HCT116 (cell line): Measurements from ENCODE around the gene ZNF524. TPM values are rescaled to one million over a fixed set of nuclear protein-coding genes. Genes with fewer than 3 reads are reported as not detected.

Experiments used
- ATAC-seq: fragments of 200-7000 bp; cut with Tn5 transposase; 2 replicates; pipeline ENCODE4 v1.9.1; 2020; ENCODE audit warnings: mild to moderate bottlenecking, moderate library complexity
- BruUV-seq: library from RNA; stranded (reverse); fragments of 400-500 nt; replicated peaks from 2 replicates; lab custom pipeline; 2021; lab: Mats Ljungman, UMichigan
- CTCF ChIA-PET: fragments of 300-600 bp; sonication (Branson Sonifier 250); formaldehyde crosslinking; loops from one replicate; lab custom pipeline; 2021; ENCODE audit warnings: antibody characterized with exemption; lab: Charles Lee
- POLR2A ChIA-PET: fragments of 300-600, 350-600 bp; sonication (Branson Sonifier 250); formaldehyde crosslinking; loops from one replicate; lab custom pipeline; 2021; ENCODE audit warnings: antibody characterized with exemption; lab: Charles Lee
- RAD21 ChIA-PET, 2 experiments: fragments of 300-600 bp; sonication (Branson Sonifier 250); formaldehyde crosslinking; loops; one replicate each; lab custom pipeline; 2023; ENCODE audit warnings: low total read pairs in 2 of 2; ENCODE audit not compliant: uncharacterized antibody in 2 of 2, unreplicated experiment in 2 of 2, low non-redundant PET in 1 of 2; lab: Charles Lee
- DNase-seq: peaks from one replicate; pipeline ENCODE4 v3.0.0-alpha.2; 2010; ENCODE audit warnings: low read depth, low spot score
- H2AFZ ChIP-seq: fragments of 200-600 bp; shearing (Covaris generic), sonication (generic); 2 replicates; pipeline ENCODE4 v1.6.1; 2017; ENCODE audit warnings: low read depth, mixed run types, mixed read lengths, antibody characterized with exemption, low read length; ENCODE audit not compliant: poor library complexity, severe bottlenecking
- H3K27ac ChIP-seq: 2 replicates; pipeline ENCODE4 v1.5.1; 2012; ENCODE audit warnings: low read depth, low read length
- H3K27me3 ChIP-seq: fragments of 200-600 bp; sonication (generic); 2 replicates; pipeline ENCODE4 v1.6.1; 2016; ENCODE audit warnings: mixed run types, low read length, mixed read lengths; ENCODE audit not compliant: insufficient read depth
- H3K36me3 ChIP-seq, 2 experiments: fragments of 200-500 bp in 1 of 2; fragments of 200-600 bp in 1 of 2; sonication (Bioruptor generic) in 1 of 2; sonication (generic) in 1 of 2; 2 replicates each; pipeline versions ENCODE4 v1.5.1 to v1.6.1; 2014 to 2016; ENCODE audit warnings: low read length in 2 of 2, inconsistent platforms in 1 of 2, mixed read lengths in 1 of 2, mixed run types in 1 of 2; ENCODE audit not compliant: insufficient read depth in 2 of 2, control insufficient read depth in 1 of 2
- H3K4me1 ChIP-seq, 2 experiments: fragments of 200-600 bp in 1 of 2; sonication (generic) in 1 of 2; 2 replicates each; pipeline versions ENCODE4 v1.5.1 to v1.6.1; 2012 to 2017; ENCODE audit warnings: low read length in 2 of 2, inconsistent platforms in 1 of 2, mild to moderate bottlenecking in 1 of 2, mixed read lengths in 1 of 2, mixed run types in 1 of 2, moderate library complexity in 1 of 2; ENCODE audit not compliant: insufficient read depth in 2 of 2, control insufficient read depth in 1 of 2
- H3K4me2 ChIP-seq: fragments of 200-600 bp; sonication (generic); 2 replicates; pipeline ENCODE4 v1.6.1; 2017; ENCODE audit warnings: mixed run types, low read length, mixed read lengths
- H3K4me3 ChIP-seq, 2 experiments: fragments of 200-600 bp in 1 of 2; sonication (generic) in 1 of 2; replicated peaks in 1 of 2; 2 replicates each; pipeline ENCODE4 v1.5.1; 2011 to 2016; ENCODE audit warnings: low read length in 2 of 2, control low read depth in 1 of 2, low read depth in 1 of 2, mild to moderate bottlenecking in 1 of 2, mixed read lengths in 1 of 2, mixed run types in 1 of 2
- H3K79me2 ChIP-seq: fragments of 200-600 bp; sonication (generic); 2 replicates; pipeline ENCODE4 v1.6.1; 2017; ENCODE audit warnings: mild to moderate bottlenecking, mixed run types, low read length, moderate library complexity, mixed read lengths; ENCODE audit not compliant: insufficient read depth
- H3K9ac ChIP-seq: fragments of 200-600 bp; sonication (generic); 2 replicates; pipeline ENCODE4 v1.6.1; 2016; ENCODE audit warnings: low read length, mixed read lengths
- H3K9me2 ChIP-seq: fragments of 200-600 bp; sonication (generic), shearing (Covaris generic); 2 replicates; pipeline ENCODE4 v1.6.1; 2017; ENCODE audit warnings: mixed run types, mild to moderate bottlenecking, moderate library complexity; ENCODE audit not compliant: insufficient read depth
- H3K9me3 ChIP-seq, 2 experiments: fragments of 200-500 bp in 1 of 2; fragments of 200-600 bp in 1 of 2; sonication (Bioruptor generic) in 1 of 2; sonication (generic) in 1 of 2; 2 replicates each; pipeline ENCODE4 v1.6.1; 2014 to 2017; ENCODE audit warnings: low read length in 2 of 2, mixed read lengths in 2 of 2, inconsistent platforms in 1 of 2, low read depth in 1 of 2, mild to moderate bottlenecking in 1 of 2, mixed run types in 1 of 2, moderate library complexity in 1 of 2; ENCODE audit not compliant: control insufficient read depth in 1 of 2, insufficient read depth in 1 of 2
- H4K20me1 ChIP-seq: fragments of 200-600 bp; sonication (generic), shearing (Covaris generic); 2 replicates; pipeline ENCODE4 v1.6.1; 2017; ENCODE audit warnings: mixed run types, mild to moderate bottlenecking, moderate library complexity; ENCODE audit not compliant: insufficient read depth
- EGR1 ChIP-seq: IDR thresholded peaks from 2 replicates; pipeline ENCODE4 v1.6.1; 2012; ENCODE audit warnings: low read depth
- ELF1 ChIP-seq: IDR thresholded peaks from 2 replicates; pipeline ENCODE4 v1.6.1; 2012; ENCODE audit warnings: low read depth, borderline replicate concordance
- MAX ChIP-seq: IDR thresholded peaks from 2 replicates; pipeline ENCODE4 v1.6.1; 2012
- POLR2AphosphoS5 ChIP-seq: IDR thresholded peaks from 2 replicates; pipeline ENCODE4 v1.6.1; 2011; ENCODE audit warnings: mild to moderate bottlenecking, low read depth, low read length, moderate library complexity
- SIN3A ChIP-seq: IDR thresholded peaks from 2 replicates; pipeline ENCODE4 v1.6.1; 2012; ENCODE audit warnings: low read depth
- SP1 ChIP-seq: IDR thresholded peaks from 2 replicates; pipeline ENCODE4 v1.6.1; 2012; ENCODE audit warnings: low read depth
- TCF7L2 ChIP-seq: IDR thresholded peaks from 2 replicates; pipeline ENCODE4 v1.7.0; 2011; ENCODE audit warnings: borderline replicate concordance, inconsistent platforms; ENCODE audit not compliant: insufficient read depth, insufficient read length; ENCODE audit errors: extremely low read depth
- ZFX ChIP-seq: fragments of 450-650 bp; IDR thresholded peaks from 2 replicates; pipeline ENCODE4 v1.6.1; 2017
- intact Hi-C: fragments of 100-400 bp; cut with micrococcal nuclease; formaldehyde crosslinking; loops from 2 replicates; pipeline ENCODE4 v1.10.0; 2022
- total RNA-seq: library from RNA; stranded (reverse); gene quantifications from one replicate; pipeline ENCODE4 v1.2.1, GENCODE V29; 2021; ENCODE audit not compliant: unreplicated experiment
- TF ChIP-seq, protein P1 (sequence below): IDR thresholded peaks from 2 replicates; pipeline ENCODE4 v1.6.1; 2012; ENCODE audit warnings: low read depth
- TF ChIP-seq, protein P2 (sequence below): IDR thresholded peaks from 2 replicates; pipeline ENCODE4 v1.6.1; 2011; ENCODE audit warnings: mild to moderate bottlenecking, low read length, moderate library complexity; ENCODE audit not compliant: insufficient replicate concordance; ENCODE audit errors: extremely low read depth

Gene ZNF524
- total RNA-seq, 1 experiment from 2014 or later = 17.2 TPM

DNA sequence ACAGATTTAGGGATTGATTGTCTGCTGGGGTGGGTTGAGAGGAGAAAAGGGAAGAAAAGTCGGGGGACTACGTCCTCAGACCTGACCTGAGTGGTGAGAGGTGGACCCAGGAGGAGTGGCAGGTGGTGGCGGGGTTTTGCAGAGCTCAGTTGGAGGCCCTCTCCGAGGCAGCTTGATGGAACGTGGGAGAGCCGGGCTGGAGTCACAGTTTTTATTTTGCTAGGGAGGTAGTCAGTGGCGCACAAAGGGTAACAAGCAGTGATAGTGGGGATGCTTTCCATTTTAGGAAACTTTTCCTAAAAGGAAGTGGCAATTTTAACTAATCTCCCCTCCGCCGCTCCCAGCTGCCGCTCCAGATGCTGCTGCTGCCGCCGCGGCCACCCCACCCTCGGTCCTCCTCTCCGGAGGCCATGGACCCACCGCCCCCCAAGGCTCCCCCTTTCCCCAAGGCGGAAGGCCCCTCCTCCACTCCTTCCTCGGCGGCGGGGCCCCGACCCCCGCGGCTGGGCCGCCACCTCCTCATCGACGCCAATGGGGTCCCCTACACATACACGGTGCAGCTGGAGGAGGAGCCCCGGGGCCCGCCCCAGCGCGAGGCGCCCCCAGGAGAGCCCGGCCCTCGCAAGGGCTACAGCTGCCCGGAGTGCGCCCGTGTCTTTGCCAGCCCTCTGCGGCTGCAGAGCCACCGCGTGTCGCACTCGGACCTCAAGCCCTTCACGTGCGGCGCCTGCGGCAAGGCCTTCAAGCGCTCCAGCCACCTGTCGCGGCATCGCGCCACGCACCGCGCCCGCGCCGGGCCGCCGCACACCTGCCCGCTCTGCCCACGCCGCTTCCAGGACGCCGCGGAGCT, 42.3 kb downstream of the ZNF524 start:
- Histone ChIP-seq H3K4me2 (peak overlapping the region; percentile 75), H2AFZ (no peak overlapping the region), H3K27me3 (no peaks in the 10 kb centered on the region)
- no TSS peak for BruUV-seq
- CTCF ChIA-PET = interaction anchor here (0.8 to 2.8 kb wide), 2 partner anchors 11 to 12 kb away, joined by 4 to 12 read pairs; partner anchors contain the start of gene U2AF2
- TF ChIP-seq ZFX (peak; percentile 82), MAX (peak; percentile 75), SIN3A (0 out of 2 replicates have a peak, but pooled peaks have one; percentile 56), EGR1 (no peak), TCF7L2 (peak; percentile 45), ELF1 (no peak), POLR2AphosphoS5 (peak; percentile 53), SP1 (no peak)
- TF ChIP-seq, protein P1, sequence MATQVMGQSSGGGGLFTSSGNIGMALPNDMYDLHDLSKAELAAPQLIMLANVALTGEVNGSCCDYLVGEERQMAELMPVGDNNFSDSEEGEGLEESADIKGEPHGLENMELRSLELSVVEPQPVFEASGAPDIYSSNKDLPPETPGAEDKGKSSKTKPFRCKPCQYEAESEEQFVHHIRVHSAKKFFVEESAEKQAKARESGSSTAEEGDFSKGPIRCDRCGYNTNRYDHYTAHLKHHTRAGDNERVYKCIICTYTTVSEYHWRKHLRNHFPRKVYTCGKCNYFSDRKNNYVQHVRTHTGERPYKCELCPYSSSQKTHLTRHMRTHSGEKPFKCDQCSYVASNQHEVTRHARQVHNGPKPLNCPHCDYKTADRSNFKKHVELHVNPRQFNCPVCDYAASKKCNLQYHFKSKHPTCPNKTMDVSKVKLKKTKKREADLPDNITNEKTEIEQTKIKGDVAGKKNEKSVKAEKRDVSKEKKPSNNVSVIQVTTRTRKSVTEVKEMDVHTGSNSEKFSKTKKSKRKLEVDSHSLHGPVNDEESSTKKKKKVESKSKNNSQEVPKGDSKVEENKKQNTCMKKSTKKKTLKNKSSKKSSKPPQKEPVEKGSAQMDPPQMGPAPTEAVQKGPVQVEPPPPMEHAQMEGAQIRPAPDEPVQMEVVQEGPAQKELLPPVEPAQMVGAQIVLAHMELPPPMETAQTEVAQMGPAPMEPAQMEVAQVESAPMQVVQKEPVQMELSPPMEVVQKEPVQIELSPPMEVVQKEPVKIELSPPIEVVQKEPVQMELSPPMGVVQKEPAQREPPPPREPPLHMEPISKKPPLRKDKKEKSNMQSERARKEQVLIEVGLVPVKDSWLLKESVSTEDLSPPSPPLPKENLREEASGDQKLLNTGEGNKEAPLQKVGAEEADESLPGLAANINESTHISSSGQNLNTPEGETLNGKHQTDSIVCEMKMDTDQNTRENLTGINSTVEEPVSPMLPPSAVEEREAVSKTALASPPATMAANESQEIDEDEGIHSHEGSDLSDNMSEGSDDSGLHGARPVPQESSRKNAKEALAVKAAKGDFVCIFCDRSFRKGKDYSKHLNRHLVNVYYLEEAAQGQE = no peak
- TF ChIP-seq, protein P2, sequence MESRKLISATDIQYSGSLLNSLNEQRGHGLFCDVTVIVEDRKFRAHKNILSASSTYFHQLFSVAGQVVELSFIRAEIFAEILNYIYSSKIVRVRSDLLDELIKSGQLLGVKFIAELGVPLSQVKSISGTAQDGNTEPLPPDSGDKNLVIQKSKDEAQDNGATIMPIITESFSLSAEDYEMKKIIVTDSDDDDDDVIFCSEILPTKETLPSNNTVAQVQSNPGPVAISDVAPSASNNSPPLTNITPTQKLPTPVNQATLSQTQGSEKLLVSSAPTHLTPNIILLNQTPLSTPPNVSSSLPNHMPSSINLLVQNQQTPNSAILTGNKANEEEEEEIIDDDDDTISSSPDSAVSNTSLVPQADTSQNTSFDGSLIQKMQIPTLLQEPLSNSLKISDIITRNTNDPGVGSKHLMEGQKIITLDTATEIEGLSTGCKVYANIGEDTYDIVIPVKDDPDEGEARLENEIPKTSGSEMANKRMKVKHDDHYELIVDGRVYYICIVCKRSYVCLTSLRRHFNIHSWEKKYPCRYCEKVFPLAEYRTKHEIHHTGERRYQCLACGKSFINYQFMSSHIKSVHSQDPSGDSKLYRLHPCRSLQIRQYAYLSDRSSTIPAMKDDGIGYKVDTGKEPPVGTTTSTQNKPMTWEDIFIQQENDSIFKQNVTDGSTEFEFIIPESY = no peak
- TF ChIP-seq, all 23 proteins: peak for 5
- H3K4me3 ChIP-seq = peak overlapping the region; percentile 94 to 97
- peak overlapping the region; percentile 96 for H3K27ac ChIP-seq
- ChIA-PET RAD21 (interaction anchor here (0.6 kb wide), 2 partner anchors 8 to 224 kb away, joined by 4 to 10 read pairs; no protein-coding TSS in a partner anchor), POLR2A (interaction anchor here (0.6 to 1.9 kb wide), 6 partner anchors 8 to 495 kb away, joined by 3 to 15 read pairs (median 4); partner anchors contain the start of genes FIZ1, U2AF2 and ZNF784)
- intact Hi-C loops = no loop called here
- peak; percentile 23 for ATAC-seq
- H3K9me3 ChIP-seq = no peaks in the 10 kb centered on the region
- no peak for DNase-seq
- peaks cover 16 to 52% of the 10 kb centered on the region in 2 experiments; a peak in 3 of 4 replicates for H3K4me1 ChIP-seq
- H3K36me3 ChIP-seq = peaks cover 10 to 12% of the 10 kb centered on the region in 2 experiments; a peak in 3 of 4 replicates
- H3K9me2 ChIP-seq = no peaks in the 10 kb centered on the region
- H4K20me1 ChIP-seq = no peaks in the 10 kb centered on the region
- peak overlapping the region; percentile 99 for H3K9ac ChIP-seq
- peaks cover 65% of the 10 kb centered on the region for H3K79me2 ChIP-seq
